ENCODE data around the gene MYCL. TPM values are rescaled to one million over a fixed set of nuclear protein-coding genes. Genes with fewer than 3 reads are reported as not detected.
A peak's percentile ranks its signal among the peaks of the same experiment; 100 is the strongest.

The MYCL gene
- total and polyA plus RNA-seq, 10 of the 15 experiments (the other 5 are each of a cell fraction or from before 2014, with no cell fraction given) = 0.11 to 1.4 (median 0.40) TPM; not detected in 1

GRCh38 chr1:39876144-39876543 is 25.6 kb downstream of the MYCL start:
- no peak for TF ChIP-seq CBX5 (IDR thresholded peaks at IDR 0.05; ENCODE audit: low read depth)
- peak; percentile 47; the same call in 1 of the 2 replicates for TF ChIP-seq SPI1 (IDR thresholded peaks at IDR 0.05; ENCODE audit: borderline replicate concordance, insufficient read depth, low read depth, low read length)
- H2AFZ ChIP-seq (ENCODE audit: control insufficient read depth, low read depth, low read length) = no peak overlapping the region
- no TSS peak for BruUV-seq (replicated peaks)
- POLR2A ChIA-PET = interaction anchor here (0.7 kb wide), 1 partner anchor 80 kb away, joined by 3 read pairs; no protein-coding TSS in a partner anchor
- SMC1A ChIA-PET (ENCODE audit: uncharacterized antibody, unreplicated experiment) = interaction anchor here (0.6 to 1.5 kb wide), 3 partner anchors 16 to 116 kb away, joined by 3 read pairs; no protein-coding TSS in a partner anchor
- in situ Hi-C loops (cut with MboI) = no loop called here
- DNase-seq (ENCODE audit: low read depth, low spot score) (no peak), FAIRE-seq (no peak), ATAC-seq (peak; percentile 53)
- H3K9ac ChIP-seq (ENCODE audit: control insufficient read depth, insufficient read depth, low read length) = no peak overlapping the region; the same call in 1 of the 2 replicates
- CTCF ChIA-PET = interaction anchor here (2.4 kb wide), 1 partner anchor 26 kb away, joined by 6 read pairs; no protein-coding TSS in a partner anchor
- H4K20me1 ChIP-seq (ENCODE audit: control insufficient read depth, insufficient read depth) = no peaks in the 10 kb centered on the region
- H3K4me3 ChIP-seq = peak overlapping the region; percentile 1; the same call in 1 of the 2 replicates
- no peaks in the 10 kb centered on the region for H3K27me3 ChIP-seq (replicated peaks in 1 of 2; ENCODE audit: control insufficient read depth in 2 of 2, insufficient read depth in 2 of 2, low read length in 1 of 2)
- H3K9me3 ChIP-seq (replicated peaks; ENCODE audit: control insufficient read depth, insufficient read depth, low read length) = no peaks in the 10 kb centered on the region
- peaks cover 22% of the 10 kb centered on the region for H3K4me1 ChIP-seq (ENCODE audit: control insufficient read depth, insufficient read depth, low read length)
- peak overlapping the region; percentile 17; the same call in 1 of the 2 replicates for H3K4me2 ChIP-seq (ENCODE audit: control insufficient read depth, insufficient read depth)
- H3K36me3 ChIP-seq (ENCODE audit: control insufficient read depth in 2 of 2, insufficient read depth in 2 of 2, low read length in 1 of 2) = no peaks in the 10 kb centered on the region; a peak in 1 of 4 replicates
- RAD21 ChIA-PET (ENCODE audit: unreplicated experiment) = interaction anchor here (0.6 to 1.2 kb wide), 3 partner anchors 21 to 30 kb away, joined by 3 read pairs; partner anchors contain the start of gene MYCL
- H3K79me2 ChIP-seq (ENCODE audit: control insufficient read depth, insufficient read depth, low read length) = peaks cover 87% of the 10 kb centered on the region
- H3K27ac ChIP-seq (ENCODE audit: control insufficient read depth, insufficient read depth) = peak overlapping the region; percentile 36
- intact Hi-C loops (cut with micrococcal nuclease; ENCODE audit: unreplicated experiment) = loop anchor here (2.0 kb wide), 1 partner anchor 59 kb away; no protein-coding TSS in a partner anchor

DNA sequence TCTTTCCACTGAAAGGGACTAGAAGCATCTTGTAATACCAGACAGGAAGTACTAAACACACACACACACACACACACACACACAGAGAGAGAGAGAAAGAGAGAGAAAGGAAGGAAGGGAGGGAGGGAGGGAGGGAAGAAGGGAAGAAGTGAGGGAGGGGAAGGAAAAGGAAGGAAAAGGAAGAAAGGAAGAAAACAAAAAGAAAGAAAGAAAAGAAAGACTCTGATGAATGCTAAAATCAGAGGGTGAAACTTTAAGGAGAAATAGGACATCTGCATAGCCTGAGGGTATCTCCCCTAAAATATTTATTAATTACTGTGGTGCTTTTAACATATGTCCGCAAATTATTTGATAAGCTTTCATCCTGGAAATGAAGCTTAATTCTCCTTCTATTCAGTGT is 29.0 kb downstream of the MYCL start:
- in situ Hi-C loops (cut with MboI) = no loop called here
- no TSS peak for BruUV-seq (replicated peaks)
- FAIRE-seq = no peak

More for the DNA sequence above, 29.0 kb downstream of the MYCL start:
- ChIA-PET CTCF (interaction anchor here (0.6 to 1.6 kb wide), 7 partner anchors 9 to 200 kb away, joined by 3 to 6 read pairs (median 5); partner anchors contain the start of gene MYCL), RAD21 (ENCODE audit: unreplicated experiment) (interaction anchor here (0.6 to 1.9 kb wide), 3 partner anchors 30 to 401 kb away, joined by 3 to 7 read pairs (median 3); no protein-coding TSS in a partner anchor), POLR2A (interaction anchor here (0.7 to 1.7 kb wide), 4 partner anchors 8 to 57 kb away, joined by 3 to 6 read pairs (median 4); partner anchors contain the start of gene TRIT1), SMC1A (ENCODE audit: uncharacterized antibody, unreplicated experiment) (interaction anchor here (0.6 to 1.8 kb wide), 9 partner anchors 9 to 81 kb away, joined by 3 to 6 read pairs (median 3); partner anchors contain the start of gene MYCL)
- ATAC-seq (no peak), DNase-seq (ENCODE audit: low read depth, low spot score) (no peak)
- no peak overlapping the region for H2AFZ ChIP-seq (ENCODE audit: control insufficient read depth, low read depth, low read length)
- H3K4me2 ChIP-seq (ENCODE audit: control insufficient read depth, insufficient read depth) = no peak overlapping the region
- H3K4me3 ChIP-seq = no peak overlapping the region
- intact Hi-C loops (cut with micrococcal nuclease; ENCODE audit: unreplicated experiment) = no loop called here
- no peaks in the 10 kb centered on the region for H3K27me3 ChIP-seq (replicated peaks in 1 of 2; ENCODE audit: control insufficient read depth in 2 of 2, insufficient read depth in 2 of 2, low read length in 1 of 2)
- peaks cover 66% of the 10 kb centered on the region for H3K79me2 ChIP-seq (ENCODE audit: control insufficient read depth, insufficient read depth, low read length)
- peaks cover 22% of the 10 kb centered on the region for H3K4me1 ChIP-seq (ENCODE audit: control insufficient read depth, insufficient read depth, low read length)
- TF ChIP-seq IKZF2 (IDR thresholded peaks at IDR 0.05) (no peak), PAX5 (IDR thresholded peaks at IDR 0.05; ENCODE audit: borderline replicate concordance, low read depth, low read length) (no peak)
- no peaks in the 10 kb centered on the region; a peak in 1 of 4 replicates for H3K36me3 ChIP-seq (ENCODE audit: control insufficient read depth in 2 of 2, insufficient read depth in 2 of 2, low read length in 1 of 2)
- no peak overlapping the region for H3K9ac ChIP-seq (ENCODE audit: control insufficient read depth, insufficient read depth, low read length)
- WGBS (ENCODE audit: insufficient coverage, insufficient replicate concordance, low lambda C conversion rate, missing lambda C conversion rate) = 97% methylated on average over 1 of the region's 1 CpG
- no peaks in the 10 kb centered on the region for H3K9me3 ChIP-seq (replicated peaks; ENCODE audit: control insufficient read depth, insufficient read depth, low read length)
- H4K20me1 ChIP-seq (ENCODE audit: control insufficient read depth, insufficient read depth) = no peaks in the 10 kb centered on the region
- H3K27ac ChIP-seq (ENCODE audit: control insufficient read depth, insufficient read depth) = no peak overlapping the region

All from GM12878 (cell line).